HepG2 (cell line): ENCODE results near the gene POLR3E. TPM values are rescaled to one million over a fixed set of nuclear protein-coding genes. Genes with fewer than 3 reads are reported as not detected.
A peak's percentile ranks its signal among the peaks of the same experiment; 100 is the strongest.

ENCODE experiments used
- AHR ChIP-seq: IDR thresholded peaks from 2 replicates; pipeline ENCODE4 v1.6.1; 2018; ENCODE audit warnings: missing genetic modification reagents, missing compliant biosample characterization
- ATM ChIP-seq: fragments of 450-650 bp; IDR thresholded peaks from 2 replicates; pipeline ENCODE4 v1.7.1; 2017; ENCODE audit warnings: mild to moderate bottlenecking, borderline replicate concordance
- HDAC2 ChIP-seq: sonication (generic); formaldehyde crosslinking; IDR thresholded peaks from 2 replicates; pipeline ENCODE4 v1.4.0; 2020; ENCODE audit warnings: missing genetic modification reagents
- HOXA3 ChIP-seq: sonication (generic); formaldehyde crosslinking; IDR thresholded peaks from 2 replicates; pipeline ENCODE4 v1.5.0; 2020; ENCODE audit warnings: missing genetic modification reagents
- IKZF1 ChIP-seq: fragments of 450-650 bp; IDR thresholded peaks from 2 replicates; pipeline ENCODE4 v1.7.1; 2016
- MED13 ChIP-seq: sonication (generic); formaldehyde crosslinking; IDR thresholded peaks from 2 replicates; pipeline ENCODE4 v1.5.0; 2020; ENCODE audit warnings: missing genetic modification reagents
- ONECUT2 ChIP-seq: sonication (generic); formaldehyde crosslinking; IDR thresholded peaks from 2 replicates; pipeline ENCODE4 v1.4.0; 2020; ENCODE audit warnings: missing genetic modification reagents
- PHF20 ChIP-seq: sonication (generic); formaldehyde crosslinking; IDR thresholded peaks from 2 replicates; pipeline ENCODE4 v1.5.0; 2020; ENCODE audit warnings: mild to moderate bottlenecking, missing genetic modification reagents
- SP1 ChIP-seq, 2 experiments: fragments of 450-650 bp in 1 of 2; sonication (generic) in 1 of 2; formaldehyde crosslinking in 1 of 2; IDR thresholded peaks; 2 replicates each; pipeline versions ENCODE4 v1.4.0 to v1.6.1; 2016 to 2020; ENCODE audit warnings: missing genetic modification reagents in 1 of 2
- ZNF143 ChIP-seq: sonication (generic); formaldehyde crosslinking; IDR thresholded peaks from 2 replicates; pipeline ENCODE4 v1.4.0; 2020; ENCODE audit warnings: missing genetic modification reagents
- ZNF556 ChIP-seq: sonication (generic); formaldehyde crosslinking; IDR thresholded peaks from 2 replicates; pipeline ENCODE4 v1.4.0; 2020; ENCODE audit warnings: mild to moderate bottlenecking, missing genetic modification reagents, borderline replicate concordance
- ZNF747 ChIP-seq: sonication (generic); formaldehyde crosslinking; IDR thresholded peaks from 2 replicates; pipeline ENCODE4 v1.8.1; 2023; ENCODE audit warnings: missing genetic modification reagents, mild to moderate bottlenecking, borderline replicate concordance
- ZNF772 ChIP-seq: sonication (generic); formaldehyde crosslinking; IDR thresholded peaks from 2 replicates; pipeline ENCODE4 v1.5.0; 2020; ENCODE audit warnings: mild to moderate bottlenecking, missing genetic modification reagents
- ZNF792 ChIP-seq: IDR thresholded peaks from 2 replicates; pipeline ENCODE4 v1.6.1; 2016
- ZNF891 ChIP-seq: sonication (generic); formaldehyde crosslinking; IDR thresholded peaks from 2 replicates; pipeline ENCODE4 v1.5.0; 2020; ENCODE audit warnings: mild to moderate bottlenecking, missing genetic modification reagents
- polyA plus RNA-seq, 8 experiments: library from polyadenylated mRNA; depleted of rRNA in 3 of 8; stranded (reverse) in 7 of 8; unstranded in 1 of 8; fragments of >200 nt; fragmentation: Illumina TruSeq in 4 of 8; extraction: Trizol in 4 of 8; gene quantifications; 2 replicates each; pipeline versions ENCODE4 v1.2.1 to v1.2.3, GENCODE V29; 2011 to 2016; ENCODE audit warnings: low read depth in 4 of 8, missing spikeins in 1 of 8, mixed read lengths in 1 of 8; ENCODE audit not compliant: insufficient read depth in 1 of 8
- total RNA-seq, 5 experiments: library from RNA; depleted of rRNA; stranded (reverse); fragments of >200 nt; fragmentation: Illumina TruSeq; extraction: Trizol; gene quantifications; 2 replicates each; pipeline ENCODE4 v1.2.3, GENCODE V29; 2016; ENCODE audit warnings: low read depth in 1 of 5
- TF ChIP-seq, protein P1 (sequence below): sonication (generic); formaldehyde crosslinking; conservative IDR thresholded peaks from 2 replicates; pipeline ENCODE4 v1.8.0; 2022; ENCODE audit warnings: missing genetic modification reagents
- TF ChIP-seq, protein P2 (sequence below): sonication (generic); formaldehyde crosslinking; conservative IDR thresholded peaks from 2 replicates; pipeline ENCODE4 v1.8.0; 2022; ENCODE audit warnings: mild to moderate bottlenecking, moderate library complexity, missing genetic modification reagents
- TF ChIP-seq, protein P3 (sequence below): sonication (generic); formaldehyde crosslinking; IDR thresholded peaks from 2 replicates; pipeline ENCODE4 v1.4.0; 2020; ENCODE audit warnings: missing genetic modification reagents
- TF ChIP-seq, protein P4 (sequence below): sonication (generic); formaldehyde crosslinking; IDR thresholded peaks from 2 replicates; pipeline ENCODE4 v1.5.1; 2020; ENCODE audit warnings: missing genetic modification reagents, mild to moderate bottlenecking, borderline replicate concordance
- TF ChIP-seq, protein P5 (sequence below): sonication (generic); formaldehyde crosslinking; conservative IDR thresholded peaks from 2 replicates; pipeline ENCODE4 v1.4.0; 2020; ENCODE audit warnings: missing genetic modification reagents
- TF ChIP-seq, protein P6 (sequence below): sonication (generic); formaldehyde crosslinking; IDR thresholded peaks from 2 replicates; pipeline ENCODE4 v1.4.0; 2020; ENCODE audit warnings: low read depth, mild to moderate bottlenecking, missing genetic modification reagents

Gene POLR3E
- total and polyA plus RNA-seq, 2 of the 13 experiments (the other 11 are each of a cell fraction or from before 2014, with no cell fraction given), result 135 to 262 TPM

DNA sequence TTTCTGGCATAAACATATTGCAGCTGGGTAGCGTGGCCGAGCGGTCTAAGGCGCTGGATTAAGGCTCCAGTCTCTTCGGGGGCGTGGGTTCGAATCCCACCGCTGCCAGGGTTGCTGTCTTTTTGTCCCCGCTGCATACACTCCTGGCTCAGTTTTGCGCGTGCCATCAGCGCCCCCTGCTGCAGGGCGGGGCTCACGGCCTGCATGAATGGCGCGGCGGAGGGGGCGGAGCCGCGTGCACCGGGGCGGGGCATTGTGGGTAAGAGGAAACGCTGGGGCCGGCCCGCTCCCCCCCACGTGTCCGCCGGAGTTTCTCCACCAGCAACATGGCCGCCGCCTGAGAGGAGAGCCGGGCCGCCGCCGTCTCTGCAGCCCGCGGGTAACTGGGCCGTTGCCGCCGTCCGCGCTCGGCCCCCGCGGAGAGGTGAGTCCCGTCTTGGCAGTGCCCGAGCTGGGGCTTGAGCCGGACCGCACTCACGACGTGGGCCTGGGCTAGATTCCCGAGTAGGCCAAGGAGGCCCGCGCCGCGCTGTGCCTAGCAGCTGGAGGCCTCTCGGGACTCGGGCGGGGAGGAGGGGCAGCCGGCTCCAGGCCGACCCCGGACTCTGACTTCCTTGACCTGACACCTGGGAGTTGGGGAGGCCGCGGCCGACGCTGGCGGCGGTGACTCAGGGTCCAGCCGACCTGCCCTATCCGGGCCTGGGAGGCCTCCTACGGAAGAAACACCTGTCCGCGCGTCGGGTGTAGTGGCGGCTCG is at the start of gene POLR3E (continued):
- TF ChIP-seq, protein P1, sequence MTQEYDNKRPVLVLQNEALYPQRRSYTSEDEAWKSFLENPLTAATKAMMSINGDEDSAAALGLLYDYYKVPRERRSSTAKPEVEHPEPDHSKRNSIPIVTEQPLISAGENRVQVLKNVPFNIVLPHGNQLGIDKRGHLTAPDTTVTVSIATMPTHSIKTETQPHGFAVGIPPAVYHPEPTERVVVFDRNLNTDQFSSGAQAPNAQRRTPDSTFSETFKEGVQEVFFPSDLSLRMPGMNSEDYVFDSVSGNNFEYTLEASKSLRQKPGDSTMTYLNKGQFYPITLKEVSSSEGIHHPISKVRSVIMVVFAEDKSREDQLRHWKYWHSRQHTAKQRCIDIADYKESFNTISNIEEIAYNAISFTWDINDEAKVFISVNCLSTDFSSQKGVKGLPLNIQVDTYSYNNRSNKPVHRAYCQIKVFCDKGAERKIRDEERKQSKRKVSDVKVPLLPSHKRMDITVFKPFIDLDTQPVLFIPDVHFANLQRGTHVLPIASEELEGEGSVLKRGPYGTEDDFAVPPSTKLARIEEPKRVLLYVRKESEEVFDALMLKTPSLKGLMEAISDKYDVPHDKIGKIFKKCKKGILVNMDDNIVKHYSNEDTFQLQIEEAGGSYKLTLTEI (CRISPR knock-in tag), result no peak; the same call in 1 of the 2 replicates
- TF ChIP-seq ATM, result no peak
- TF ChIP-seq AHR, result peak; percentile 88
- peak; percentile 81; the same call in 1 of the 2 replicates for TF ChIP-seq MED13 (CRISPR knock-in tag)
- peak; percentile 98 for TF ChIP-seq ZNF792 (CRISPR knock-in tag)
- TF ChIP-seq, protein P2, sequence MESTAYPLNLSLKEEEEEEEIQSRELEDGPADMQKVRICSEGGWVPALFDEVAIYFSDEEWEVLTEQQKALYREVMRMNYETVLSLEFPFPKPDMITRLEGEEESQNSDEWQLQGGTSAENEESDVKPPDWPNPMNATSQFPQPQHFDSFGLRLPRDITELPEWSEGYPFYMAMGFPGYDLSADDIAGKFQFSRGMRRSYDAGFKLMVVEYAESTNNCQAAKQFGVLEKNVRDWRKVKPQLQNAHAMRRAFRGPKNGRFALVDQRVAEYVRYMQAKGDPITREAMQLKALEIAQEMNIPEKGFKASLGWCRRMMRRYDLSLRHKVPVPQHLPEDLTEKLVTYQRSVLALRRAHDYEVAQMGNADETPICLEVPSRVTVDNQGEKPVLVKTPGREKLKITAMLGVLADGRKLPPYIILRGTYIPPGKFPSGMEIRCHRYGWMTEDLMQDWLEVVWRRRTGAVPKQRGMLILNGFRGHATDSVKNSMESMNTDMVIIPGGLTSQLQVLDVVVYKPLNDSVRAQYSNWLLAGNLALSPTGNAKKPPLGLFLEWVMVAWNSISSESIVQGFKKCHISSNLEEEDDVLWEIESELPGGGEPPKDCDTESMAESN (CRISPR knock-in tag), result peak; percentile 99
- TF ChIP-seq ZNF747 (CRISPR knock-in tag), result peak; percentile 96
- TF ChIP-seq SP1 (IDR thresholded peaks at IDR 0.05), result no peak
- peak; percentile 97 for TF ChIP-seq SP1 (CRISPR knock-in tag; IDR thresholded peaks at IDR 0.05)
- peak; percentile 99 for TF ChIP-seq ZNF772 (CRISPR knock-in tag)
- TF ChIP-seq ZNF891, result peak; percentile 100
- TF ChIP-seq, protein P3, sequence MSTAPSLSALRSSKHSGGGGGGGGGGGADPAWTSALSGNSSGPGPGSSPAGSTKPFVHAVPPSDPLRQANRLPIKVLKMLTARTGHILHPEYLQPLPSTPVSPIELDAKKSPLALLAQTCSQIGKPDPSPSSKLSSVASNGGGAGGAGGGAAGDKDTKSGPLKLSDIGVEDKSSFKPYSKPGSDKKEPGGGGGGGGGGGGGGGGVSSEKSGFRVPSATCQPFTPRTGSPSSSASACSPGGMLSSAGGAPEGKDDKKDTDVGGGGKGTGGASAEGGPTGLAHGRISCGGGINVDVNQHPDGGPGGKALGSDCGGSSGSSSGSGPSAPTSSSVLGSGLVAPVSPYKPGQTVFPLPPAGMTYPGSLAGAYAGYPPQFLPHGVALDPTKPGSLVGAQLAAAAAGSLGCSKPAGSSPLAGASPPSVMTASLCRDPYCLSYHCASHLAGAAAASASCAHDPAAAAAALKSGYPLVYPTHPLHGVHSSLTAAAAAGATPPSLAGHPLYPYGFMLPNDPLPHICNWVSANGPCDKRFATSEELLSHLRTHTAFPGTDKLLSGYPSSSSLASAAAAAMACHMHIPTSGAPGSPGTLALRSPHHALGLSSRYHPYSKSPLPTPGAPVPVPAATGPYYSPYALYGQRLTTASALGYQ (CRISPR knock-in tag), result peak; percentile 83
- peak; percentile 83 for TF ChIP-seq PHF20 (CRISPR knock-in tag)
- TF ChIP-seq, protein P4, sequence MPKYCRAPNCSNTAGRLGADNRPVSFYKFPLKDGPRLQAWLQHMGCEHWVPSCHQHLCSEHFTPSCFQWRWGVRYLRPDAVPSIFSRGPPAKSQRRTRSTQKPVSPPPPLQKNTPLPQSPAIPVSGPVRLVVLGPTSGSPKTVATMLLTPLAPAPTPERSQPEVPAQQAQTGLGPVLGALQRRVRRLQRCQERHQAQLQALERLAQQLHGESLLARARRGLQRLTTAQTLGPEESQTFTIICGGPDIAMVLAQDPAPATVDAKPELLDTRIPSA, result peak; percentile 96
- TF ChIP-seq, protein P5, sequence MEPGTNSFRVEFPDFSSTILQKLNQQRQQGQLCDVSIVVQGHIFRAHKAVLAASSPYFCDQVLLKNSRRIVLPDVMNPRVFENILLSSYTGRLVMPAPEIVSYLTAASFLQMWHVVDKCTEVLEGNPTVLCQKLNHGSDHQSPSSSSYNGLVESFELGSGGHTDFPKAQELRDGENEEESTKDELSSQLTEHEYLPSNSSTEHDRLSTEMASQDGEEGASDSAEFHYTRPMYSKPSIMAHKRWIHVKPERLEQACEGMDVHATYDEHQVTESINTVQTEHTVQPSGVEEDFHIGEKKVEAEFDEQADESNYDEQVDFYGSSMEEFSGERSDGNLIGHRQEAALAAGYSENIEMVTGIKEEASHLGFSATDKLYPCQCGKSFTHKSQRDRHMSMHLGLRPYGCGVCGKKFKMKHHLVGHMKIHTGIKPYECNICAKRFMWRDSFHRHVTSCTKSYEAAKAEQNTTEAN (CRISPR knock-in tag), result 0 out of 2 replicates have a peak, but pooled peaks have one; percentile 61
- peak; percentile 90; the same call in 1 of the 2 replicates for TF ChIP-seq HDAC2 (CRISPR knock-in tag)
- TF ChIP-seq HOXA3 (CRISPR knock-in tag), result peak; percentile 96
- peak; percentile 62; the same call in 1 of the 2 replicates for TF ChIP-seq ONECUT2 (CRISPR knock-in tag)
- no peak for TF ChIP-seq IKZF1
- peak; percentile 100 for TF ChIP-seq ZNF556 (CRISPR knock-in tag)
- TF ChIP-seq ZNF143 (CRISPR knock-in tag), result peak; percentile 92
- TF ChIP-seq, protein P6, sequence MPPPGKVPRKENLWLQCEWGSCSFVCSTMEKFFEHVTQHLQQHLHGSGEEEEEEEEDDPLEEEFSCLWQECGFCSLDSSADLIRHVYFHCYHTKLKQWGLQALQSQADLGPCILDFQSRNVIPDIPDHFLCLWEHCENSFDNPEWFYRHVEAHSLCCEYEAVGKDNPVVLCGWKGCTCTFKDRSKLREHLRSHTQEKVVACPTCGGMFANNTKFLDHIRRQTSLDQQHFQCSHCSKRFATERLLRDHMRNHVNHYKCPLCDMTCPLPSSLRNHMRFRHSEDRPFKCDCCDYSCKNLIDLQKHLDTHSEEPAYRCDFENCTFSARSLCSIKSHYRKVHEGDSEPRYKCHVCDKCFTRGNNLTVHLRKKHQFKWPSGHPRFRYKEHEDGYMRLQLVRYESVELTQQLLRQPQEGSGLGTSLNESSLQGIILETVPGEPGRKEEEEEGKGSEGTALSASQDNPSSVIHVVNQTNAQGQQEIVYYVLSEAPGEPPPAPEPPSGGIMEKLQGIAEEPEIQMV (CRISPR knock-in tag), result peak; percentile 87; the same call in 1 of the 2 replicates
